GM12865 (cell line): ENCODE measurements around the gene MRPL30.
"Not testable (repeated sequence)": the region's sequence is repeated elsewhere in the genome, so short reads cannot be mapped to it uniquely, and the experiment has no call there.

Source experiments
- DNase-seq: peaks from one replicate; pipeline ENCODE4 v3.0.0; 2010; ENCODE audit warnings: low read depth
- H3K4me3 ChIP-seq: 2 replicates; pipeline ENCODE4 v1.5.1; 2011; ENCODE audit warnings: mild to moderate bottlenecking, low read depth, low read length, control low read depth
- TF ChIP-seq, protein P1 (sequence below): IDR thresholded peaks from 2 replicates; pipeline ENCODE4 v1.5.1; 2011; ENCODE audit warnings: low read length, control low read depth, low read depth, inconsistent platforms; ENCODE audit not compliant: insufficient read depth; ENCODE audit errors: missing control alignments

Gene MRPL30

DNA sequence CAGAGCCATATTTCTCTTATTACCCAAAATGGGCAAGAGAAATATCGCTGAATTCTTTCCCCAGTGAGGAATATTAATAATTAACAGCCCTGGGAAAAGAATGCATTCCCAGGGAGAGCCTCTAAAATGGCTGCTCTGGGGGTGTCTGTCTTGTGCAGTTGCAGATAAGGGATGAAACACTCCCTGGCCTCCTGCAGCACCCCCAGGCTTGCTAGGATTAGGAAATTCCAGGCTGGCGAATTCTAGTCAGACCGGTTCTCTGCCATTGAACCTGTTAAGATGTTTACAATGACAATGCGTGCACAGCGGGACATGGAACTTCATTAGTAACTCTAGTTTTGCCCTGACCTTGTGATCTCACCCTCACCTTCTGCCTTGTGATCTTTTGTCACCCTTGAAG, 24.5 kb downstream of the MRPL30 start:
- no peak for DNase-seq
- no peak overlapping the region for H3K4me3 ChIP-seq
- TF ChIP-seq, protein P1, sequence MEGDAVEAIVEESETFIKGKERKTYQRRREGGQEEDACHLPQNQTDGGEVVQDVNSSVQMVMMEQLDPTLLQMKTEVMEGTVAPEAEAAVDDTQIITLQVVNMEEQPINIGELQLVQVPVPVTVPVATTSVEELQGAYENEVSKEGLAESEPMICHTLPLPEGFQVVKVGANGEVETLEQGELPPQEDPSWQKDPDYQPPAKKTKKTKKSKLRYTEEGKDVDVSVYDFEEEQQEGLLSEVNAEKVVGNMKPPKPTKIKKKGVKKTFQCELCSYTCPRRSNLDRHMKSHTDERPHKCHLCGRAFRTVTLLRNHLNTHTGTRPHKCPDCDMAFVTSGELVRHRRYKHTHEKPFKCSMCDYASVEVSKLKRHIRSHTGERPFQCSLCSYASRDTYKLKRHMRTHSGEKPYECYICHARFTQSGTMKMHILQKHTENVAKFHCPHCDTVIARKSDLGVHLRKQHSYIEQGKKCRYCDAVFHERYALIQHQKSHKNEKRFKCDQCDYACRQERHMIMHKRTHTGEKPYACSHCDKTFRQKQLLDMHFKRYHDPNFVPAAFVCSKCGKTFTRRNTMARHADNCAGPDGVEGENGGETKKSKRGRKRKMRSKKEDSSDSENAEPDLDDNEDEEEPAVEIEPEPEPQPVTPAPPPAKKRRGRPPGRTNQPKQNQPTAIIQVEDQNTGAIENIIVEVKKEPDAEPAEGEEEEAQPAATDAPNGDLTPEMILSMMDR = no peak

DNA sequence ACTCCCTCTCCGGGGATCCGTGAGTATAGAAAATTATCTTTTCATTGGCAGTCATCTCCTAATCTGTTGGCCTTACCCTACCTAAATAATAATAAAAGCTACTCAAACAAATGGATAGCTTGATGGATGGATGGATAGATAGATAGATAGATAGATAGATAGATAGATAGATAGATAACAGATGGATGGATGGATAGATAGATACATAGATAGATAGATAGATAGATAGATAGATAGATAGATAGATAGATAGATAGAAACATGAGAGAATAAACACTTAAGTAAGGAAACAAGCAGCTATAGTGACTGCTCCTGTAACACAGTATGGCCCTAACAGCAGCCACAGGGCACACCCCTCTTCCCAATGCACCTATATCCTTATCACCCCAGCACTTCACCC, 35.1 kb downstream of the MRPL30 start:
- TF ChIP-seq, protein P1 = no peak
- no peak for DNase-seq
- H3K4me3 ChIP-seq = no peak overlapping the region

DNA sequence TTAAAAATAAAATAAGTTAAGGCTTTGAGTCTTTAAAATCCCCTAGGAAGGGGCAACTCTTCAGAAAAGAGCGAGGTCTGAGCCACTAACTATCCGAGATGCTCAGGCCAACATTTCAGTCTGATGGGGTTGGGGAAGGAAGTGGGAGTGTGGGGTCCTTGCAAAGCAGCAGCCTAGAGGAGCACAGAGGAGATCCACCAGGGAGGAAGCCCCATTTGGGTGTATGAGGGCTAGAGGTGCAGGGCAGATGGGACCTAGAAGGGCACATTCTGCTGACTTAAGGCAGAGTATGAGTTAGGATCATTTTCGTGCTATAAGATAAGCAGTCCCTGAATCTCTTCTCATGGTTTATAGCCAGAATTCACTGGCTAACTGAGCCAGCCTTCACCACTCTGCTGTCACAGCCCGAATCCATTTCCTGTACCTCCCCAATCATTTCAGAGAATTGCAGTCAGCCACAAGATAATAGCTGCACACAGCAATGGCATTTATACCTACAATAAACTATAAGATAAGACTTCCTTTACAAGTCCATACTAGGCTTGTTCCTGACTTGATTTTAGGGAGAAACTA, 37.0 kb downstream of the MRPL30 start:
- TF ChIP-seq, protein P1 = no peak
- no peak overlapping the region for H3K4me3 ChIP-seq
- DNase-seq = no peak

DNA sequence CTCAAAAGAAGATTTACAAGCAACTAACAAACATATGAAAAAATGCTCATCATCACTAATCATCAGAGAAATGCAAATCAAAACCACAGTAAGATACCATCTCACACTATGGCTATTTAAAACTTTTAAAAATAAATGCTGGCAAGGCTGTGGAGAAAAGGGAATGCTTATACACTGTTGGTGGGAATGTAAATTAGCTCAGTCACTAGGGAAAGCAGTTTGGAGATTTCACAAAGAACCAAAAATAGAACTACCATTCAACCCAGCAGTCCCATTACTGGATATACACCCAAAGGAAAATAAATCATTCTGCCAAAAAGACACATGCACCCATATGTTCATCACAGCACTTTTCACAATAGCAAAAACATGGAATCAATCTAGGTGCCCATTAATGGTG, 52.2 kb downstream of the MRPL30 start:
- DNase-seq = not testable (repeated sequence)

DNA sequence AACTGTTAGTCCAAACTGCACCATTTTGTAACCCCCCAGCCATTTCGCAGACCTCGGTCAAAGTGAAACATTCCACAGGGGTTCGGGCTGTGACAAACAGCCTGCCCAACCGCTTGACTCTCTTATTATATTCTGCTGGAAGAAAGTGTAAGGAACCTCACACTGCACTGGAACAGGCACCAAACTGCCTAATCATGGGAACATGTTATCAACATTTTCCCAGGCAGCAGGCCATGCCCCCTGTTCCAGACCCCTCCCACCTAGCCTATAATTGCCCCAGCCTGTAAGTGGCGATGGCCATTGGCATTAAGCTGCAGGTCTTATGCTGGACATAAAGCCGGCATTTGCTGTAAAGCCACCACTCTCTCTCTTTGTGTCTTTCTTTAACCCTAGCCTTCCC, 57.6 kb downstream of the MRPL30 start:
- H3K4me3 ChIP-seq = no peak overlapping the region

More for the DNA sequence above, 52.2 kb downstream of the MRPL30 start:
- not testable (repeated sequence) for H3K4me3 ChIP-seq

DNA sequence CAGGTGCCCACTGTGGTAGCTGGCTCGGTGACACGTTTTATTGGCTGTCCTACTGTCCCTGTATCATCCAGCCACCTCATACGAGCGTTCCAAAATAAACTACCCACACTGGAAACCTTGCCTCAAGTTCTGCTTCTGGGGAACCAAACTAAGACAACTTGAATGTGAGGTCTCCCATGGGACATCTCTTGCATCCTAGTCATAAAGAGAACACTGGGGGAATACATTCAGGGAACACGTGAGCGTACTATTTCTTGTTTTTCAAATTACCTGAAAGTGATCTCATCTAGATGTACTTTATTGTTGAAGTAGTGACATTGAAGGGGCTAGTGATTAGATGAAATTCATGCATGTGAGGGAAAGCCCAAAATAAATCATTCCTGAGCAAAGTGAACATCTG, 59.4 kb downstream of the MRPL30 start:
- TF ChIP-seq, protein P1 = no peak
- H3K4me3 ChIP-seq = no peak overlapping the region
- DNase-seq = peak; percentile 12

More for the DNA sequence above, 57.6 kb downstream of the MRPL30 start:
- DNase-seq = no peak
- TF ChIP-seq, protein P1 = no peak

DNA sequence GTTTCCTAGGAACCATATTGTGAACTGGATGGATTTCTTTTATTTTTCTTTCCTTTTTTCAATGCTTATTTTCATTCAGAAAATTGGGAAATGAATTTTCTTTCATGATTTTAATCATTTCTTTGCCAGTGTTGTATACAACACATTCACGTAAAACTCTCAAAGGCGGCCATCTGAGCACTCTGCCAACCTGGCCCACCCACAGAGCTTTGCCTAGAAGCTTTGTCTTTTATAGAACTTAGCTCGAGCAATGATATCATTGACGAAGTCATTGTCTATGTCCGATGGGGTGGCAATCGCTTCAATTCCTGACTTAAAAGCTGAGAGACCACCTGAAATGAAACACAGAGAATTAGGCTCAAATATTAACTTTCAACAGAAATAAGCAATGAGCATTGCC, 61.2 kb downstream of the MRPL30 start:
- TF ChIP-seq, protein P1 = no peak
- no peak for DNase-seq
- H3K4me3 ChIP-seq = no peak overlapping the region
